H1 (cell line): Measurements from ENCODE around the gene FKBP2. TPM values are rescaled to one million over a fixed set of nuclear protein-coding genes. Genes with fewer than 3 reads are reported as not detected.

Source experiments
- CTCF ChIA-PET: fragments of 300-600 bp; sonication (Branson Sonifier 250); formaldehyde crosslinking; loops from one replicate; lab custom pipeline; 2021; ENCODE audit not compliant: partially characterized antibody; lab: Charles Lee
- POLR2A ChIA-PET: fragments of 300-600 bp; sonication (Branson Sonifier 250); formaldehyde crosslinking; loops from one replicate; lab custom pipeline; 2021; ENCODE audit warnings: inconsistent platforms; ENCODE audit not compliant: partially characterized antibody; lab: Charles Lee
- DNase-seq, 2 experiments: peaks; one replicate each; pipeline versions ENCODE4 v3.0.0 to v3.0.0-alpha.2; 2010 to 2022; ENCODE audit warnings: low spot score in 2 of 2, low read depth in 1 of 2, mixed read lengths in 1 of 2
- FAIRE-seq: peaks from 2 replicates; lab custom pipeline; 2011; peaks lifted over from hg19 to GRCh38; lab: Jason Lieb, UNC
- H2AFZ ChIP-seq: 2 replicates; pipeline ENCODE4 v1.8.1; 2012; ENCODE audit warnings: low read length, inconsistent platforms
- H2AK5ac ChIP-seq: 2 replicates; pipeline ENCODE4 v1.6.1; 2013; ENCODE audit warnings: low read depth, low read length
- H2BK120ac ChIP-seq: replicated peaks from 2 replicates; pipeline ENCODE3; 2013; ENCODE audit warnings: low read depth, low read length, inconsistent platforms
- H2BK12ac ChIP-seq: 2 replicates; pipeline ENCODE4 v1.6.1; 2013; ENCODE audit warnings: low read depth, low read length
- H2BK15ac ChIP-seq: 2 replicates; pipeline ENCODE4 v1.6.1; 2013; ENCODE audit warnings: low read length
- H2BK20ac ChIP-seq: 2 replicates; pipeline ENCODE4 v1.6.1; 2013; ENCODE audit warnings: low read length
- H2BK5ac ChIP-seq: 2 replicates; pipeline ENCODE4 v1.6.1; 2013; ENCODE audit warnings: low read depth, low read length
- H3K14ac ChIP-seq: 2 replicates; pipeline ENCODE4 v1.6.1; 2013; ENCODE audit warnings: inconsistent platforms; ENCODE audit not compliant: insufficient read length
- H3K18ac ChIP-seq: 2 replicates; pipeline ENCODE4 v1.6.1; 2013; ENCODE audit warnings: low read length; ENCODE audit errors: extremely low read depth
- H3K23ac ChIP-seq: 2 replicates; pipeline ENCODE4 v1.6.1; 2013; ENCODE audit warnings: inconsistent platforms; ENCODE audit not compliant: insufficient read length
- H3K23me2 ChIP-seq: 2 replicates; pipeline ENCODE4 v1.6.1; 2013; ENCODE audit warnings: low read depth, low read length
- H3K27ac ChIP-seq: 2 replicates; pipeline ENCODE4 v1.6.1; 2011; ENCODE audit warnings: low read depth, low read length, inconsistent platforms
- H3K27me3 ChIP-seq, 4 experiments: replicated peaks in 1 of 4; 1 replicate in 1 of 4; 2 replicates in 3 of 4; pipeline versions ENCODE4 v1.6.1 to v1.8.1; 2011 to 2013; ENCODE audit warnings: low read length in 3 of 4, mild to moderate bottlenecking in 3 of 4, inconsistent platforms in 2 of 4, mixed read lengths in 2 of 4, moderate library complexity in 1 of 4; ENCODE audit not compliant: control insufficient read depth in 3 of 4, insufficient read depth in 3 of 4; ENCODE audit errors: extremely low read depth in 1 of 4
- H3K36me3 ChIP-seq, 4 experiments: 2 replicates each; pipeline versions ENCODE4 v1.6.1 to v1.8.1; 2011 to 2013; ENCODE audit warnings: mild to moderate bottlenecking in 4 of 4, low read length in 3 of 4, moderate library complexity in 2 of 4, control low read depth in 1 of 4, inconsistent platforms in 1 of 4; ENCODE audit not compliant: insufficient read depth in 4 of 4, control insufficient read depth in 2 of 4
- H3K4ac ChIP-seq: replicated peaks from 2 replicates; pipeline ENCODE3; 2013; ENCODE audit warnings: low read length, low read depth, mixed read lengths, inconsistent platforms; ENCODE audit not compliant: insufficient read length
- H3K4me1 ChIP-seq, 4 experiments: replicated peaks in 1 of 4; 1 replicate in 1 of 4; 2 replicates in 3 of 4; pipeline versions ENCODE4 v1.6.1 to v1.8.1; 2011 to 2013; ENCODE audit warnings: low read length in 3 of 4, inconsistent platforms in 2 of 4, mixed read lengths in 1 of 4; ENCODE audit not compliant: insufficient read depth in 4 of 4, control insufficient read depth in 3 of 4
- H3K4me2 ChIP-seq, 2 experiments: 2 replicates each; pipeline versions ENCODE4 v1.6.1 to v1.8.1; 2011 to 2013; ENCODE audit warnings: low read depth in 2 of 2, low read length in 2 of 2, control low read depth in 1 of 2, inconsistent platforms in 1 of 2, mild to moderate bottlenecking in 1 of 2; ENCODE audit not compliant: insufficient read depth in 1 of 2
- H3K4me3 ChIP-seq, 4 experiments: fragments of 200-600, 300-600 bp in 1 of 4; sonication (generic), shearing (Covaris generic), sonication (Bioruptor Twin) in 1 of 4; 2 replicates each; pipeline versions ENCODE4 v1.5.1 to v1.8.1; 2011 to 2016; ENCODE audit warnings: low read length in 4 of 4, low read depth in 3 of 4, control low read depth in 2 of 4, inconsistent platforms in 2 of 4, mild to moderate bottlenecking in 2 of 4, mixed read lengths in 1 of 4, moderate library complexity in 1 of 4; ENCODE audit not compliant: insufficient read depth in 2 of 4; ENCODE audit errors: extremely low read depth in 1 of 4
- H3K56ac ChIP-seq: replicated peaks from 2 replicates; pipeline ENCODE3; 2013; ENCODE audit warnings: low read depth, mild to moderate bottlenecking, mixed read lengths, low read length, inconsistent platforms; ENCODE audit not compliant: insufficient read length
- H3K79me1 ChIP-seq: 2 replicates; pipeline ENCODE4 v1.6.1; 2013; ENCODE audit warnings: low read depth, low read length, control low read depth
- H3K79me2 ChIP-seq, 2 experiments: 2 replicates each; pipeline versions ENCODE4 v1.6.1 to v1.8.1; 2012 to 2013; ENCODE audit warnings: low read length in 2 of 2, mild to moderate bottlenecking in 2 of 2, inconsistent platforms in 1 of 2; ENCODE audit not compliant: insufficient read depth in 2 of 2, control insufficient read depth in 1 of 2
- H3K9ac ChIP-seq, 4 experiments: replicated peaks in 1 of 4; 1 replicate in 1 of 4; 2 replicates in 3 of 4; pipeline versions ENCODE4 v1.6.1 to v1.8.1; 2011 to 2013; ENCODE audit warnings: low read depth in 3 of 4, low read length in 3 of 4, control low read depth in 2 of 4, mild to moderate bottlenecking in 2 of 4, moderate library complexity in 2 of 4, inconsistent platforms in 1 of 4; ENCODE audit errors: extremely low read depth in 1 of 4
- H3K9me3 ChIP-seq, 2 experiments: 2 replicates each; pipeline versions ENCODE4 v1.6.1 to v1.8.1; 2012 to 2013; ENCODE audit warnings: mild to moderate bottlenecking in 2 of 2, moderate library complexity in 2 of 2, control low read depth in 1 of 2, inconsistent platforms in 1 of 2, low read depth in 1 of 2, low read length in 1 of 2, mixed read lengths in 1 of 2; ENCODE audit not compliant: insufficient read depth in 2 of 2
- H4K20me1 ChIP-seq, 2 experiments: replicated peaks in 1 of 2; 2 replicates each; pipeline versions ENCODE3 to v1.8.1; 2011 to 2013; ENCODE audit warnings: inconsistent platforms in 2 of 2, low read length in 2 of 2, mild to moderate bottlenecking in 1 of 2; ENCODE audit not compliant: insufficient read depth in 2 of 2, control insufficient read depth in 1 of 2
- H4K5ac ChIP-seq: 2 replicates; pipeline ENCODE4 v1.6.1; 2013; ENCODE audit warnings: low read length, low read depth, mixed read lengths, inconsistent platforms; ENCODE audit not compliant: insufficient read length
- H4K8ac ChIP-seq: 2 replicates; pipeline ENCODE4 v1.8.0; 2013; ENCODE audit warnings: mild to moderate bottlenecking, moderate library complexity, low read length, inconsistent platforms; ENCODE audit not compliant: insufficient read depth; ENCODE audit errors: extremely low read depth
- H4K91ac ChIP-seq: replicated peaks from 2 replicates; pipeline ENCODE3; 2013; ENCODE audit warnings: low read length, mixed read lengths, inconsistent platforms; ENCODE audit not compliant: insufficient read length
- WGBS, 2 experiments: shearing (Covaris generic) in 1 of 2; methylation state at CpG; one replicate each; pipeline versions ENCODE4 v1.1.6 to v1.1.7; 2013 to 2015; ENCODE audit warnings: low lambda C conversion rate in 2 of 2, mixed read lengths in 2 of 2, inconsistent platforms in 1 of 2, low coverage in 1 of 2, missing lambda C conversion rate in 1 of 2; ENCODE audit not compliant: insufficient replicate concordance in 2 of 2, insufficient coverage in 1 of 2, insufficient read length in 1 of 2; ENCODE audit errors: extremely low coverage in 1 of 2, missing lambda C conversion rate in 1 of 2; 5-methylcytosine and 5-hydroxymethylcytosine counted together
- polyA plus RNA-seq, 7 experiments: library from polyadenylated mRNA; depleted of rRNA in 3 of 7; stranded (reverse) in 5 of 7; unstranded in 2 of 7; fragments of >200 nt in 5 of 7; fragments of 200-250 nt in 2 of 7; gene quantifications; 1 replicate in 5 of 7; 2 replicates in 1 of 7; 4 replicates in 1 of 7; pipeline versions ENCODE4 v1.2.1 to v1.2.3, GENCODE V29; 2011 to 2013; ENCODE audit warnings: missing spikeins in 2 of 7, mixed read lengths in 2 of 7
- total RNA-seq: library from RNA; stranded (reverse); fragmentation: NEBNext Ultra II Directional; extraction: Animal tissue kit (Norgen Biotek cat#: 25700); gene quantifications from 2 replicates; pipeline ENCODE4 v1.2.1, GENCODE V29; 2021

Gene FKBP2
- total and polyA plus RNA-seq, 2 of the 8 experiments (the other 6 are each of a cell fraction or from before 2014, with no cell fraction given) = 41.7 to 52.5 TPM

DNA sequence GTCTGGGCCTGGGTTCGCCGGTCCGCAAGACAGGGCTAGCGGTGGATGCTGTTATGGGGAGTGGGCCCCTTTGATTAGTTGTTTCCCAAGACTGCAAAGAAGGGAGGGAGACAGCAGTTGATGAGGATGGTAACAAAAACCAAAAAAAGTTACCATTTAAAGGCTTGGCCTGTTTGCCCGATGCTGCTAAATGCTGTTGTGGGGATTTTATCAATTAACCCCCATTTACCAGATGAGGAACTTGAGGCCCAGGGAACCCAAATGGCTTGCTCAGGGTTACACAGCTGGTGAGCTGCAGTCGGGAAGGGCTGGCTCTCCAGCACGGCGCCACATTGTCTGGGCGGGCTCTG, 18.3 kb upstream of the FKBP2 start:
- H3K4me3 ChIP-seq = no peak overlapping the region
- peaks cover 0 to 18% (median 12%) of the 10 kb centered on the region in 4 experiments; a peak in 6 of 7 replicates for H3K4me1 ChIP-seq
- no peak overlapping the region for H2BK120ac ChIP-seq
- H2AK5ac ChIP-seq = no peak overlapping the region
- no peak overlapping the region for H3K9ac ChIP-seq
- no peaks in the 10 kb centered on the region for H3K27me3 ChIP-seq
- H3K79me2 ChIP-seq = no peaks in the 10 kb centered on the region
- no peak overlapping the region for H4K91ac ChIP-seq
- no peak overlapping the region for H3K56ac ChIP-seq
- H3K36me3 ChIP-seq = peaks cover 0 to 9% (median 5%) of the 10 kb centered on the region in 4 experiments; a peak in 4 of 8 replicates
- no peak overlapping the region for H2BK5ac ChIP-seq
- H4K20me1 ChIP-seq = peaks cover 2 to 13% of the 10 kb centered on the region in 2 experiments
- no peak overlapping the region for H4K8ac ChIP-seq
- H3K79me1 ChIP-seq = no peaks in the 10 kb centered on the region
- no peak overlapping the region for H2BK20ac ChIP-seq
- DNase-seq (no peak), FAIRE-seq (no peak)
- H3K23ac ChIP-seq = no peak overlapping the region
- H4K5ac ChIP-seq = no peak overlapping the region
- no peak overlapping the region for H3K18ac ChIP-seq
- H2BK15ac ChIP-seq = no peak overlapping the region
- H3K4me2 ChIP-seq = no peak overlapping the region
- POLR2A ChIA-PET = interaction anchor here (2.1 to 14.1 kb wide), 4 partner anchors 12 to 45 kb away, joined by 6 to 253 read pairs (median 37); partner anchors contain the start of genes FERMT3, FKBP2, PPP1R14B and VEGFB
- no peak overlapping the region for H3K14ac ChIP-seq
- no peak overlapping the region for H3K27ac ChIP-seq
- H3K4ac ChIP-seq = no peak overlapping the region
- 93% methylated on average over 9 of the region's 9 CpGs; no CpG with 5 or more reads in 1 of the 2 experiments for WGBS, 2 experiments
- H3K23me2 ChIP-seq = peaks cover 10% of the 10 kb centered on the region; the same call in 1 of the 2 replicates
- CTCF ChIA-PET = interaction anchor here (1.2 to 6.5 kb wide), 6 partner anchors 9 to 434 kb away, joined by 3 to 64 read pairs (median 6); partner anchors contain the start of genes FERMT3 and PLCB3
- no peaks in the 10 kb centered on the region for H3K9me3 ChIP-seq
- H2AFZ ChIP-seq = no peak overlapping the region
- H2BK12ac ChIP-seq = no peak overlapping the region
